HG03103 (cell line): ENCODE results near the gene CD180.

Source experiments
- ATAC-seq: cut with Tn5 transposase; IDR thresholded peaks from one replicate; pipeline ENCODE4 v1.9.1; 2021; ENCODE audit warnings: low read depth; ENCODE audit not compliant: unreplicated experiment

The CD180 gene

DNA sequence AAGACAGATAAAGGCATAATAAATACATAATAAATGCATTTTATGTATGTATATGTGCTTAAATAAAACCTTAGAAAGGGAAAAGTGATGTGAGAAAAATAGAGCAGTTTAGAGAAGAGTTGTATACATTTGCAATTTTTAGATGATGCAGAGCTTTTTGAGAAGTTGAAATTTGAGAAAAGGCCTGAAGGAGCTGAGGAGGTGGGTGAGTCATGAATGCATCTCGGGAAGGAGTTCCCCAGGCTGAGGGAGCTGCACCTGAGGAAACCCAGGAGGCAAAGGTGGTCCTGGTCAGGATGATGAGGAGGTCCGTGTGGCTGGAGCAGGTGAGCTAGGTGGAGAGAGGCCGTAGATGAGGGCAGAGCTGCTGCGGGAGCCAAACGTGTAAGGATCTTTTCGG is 17.4 kb upstream of the CD180 start:
- ATAC-seq: no peak

DNA sequence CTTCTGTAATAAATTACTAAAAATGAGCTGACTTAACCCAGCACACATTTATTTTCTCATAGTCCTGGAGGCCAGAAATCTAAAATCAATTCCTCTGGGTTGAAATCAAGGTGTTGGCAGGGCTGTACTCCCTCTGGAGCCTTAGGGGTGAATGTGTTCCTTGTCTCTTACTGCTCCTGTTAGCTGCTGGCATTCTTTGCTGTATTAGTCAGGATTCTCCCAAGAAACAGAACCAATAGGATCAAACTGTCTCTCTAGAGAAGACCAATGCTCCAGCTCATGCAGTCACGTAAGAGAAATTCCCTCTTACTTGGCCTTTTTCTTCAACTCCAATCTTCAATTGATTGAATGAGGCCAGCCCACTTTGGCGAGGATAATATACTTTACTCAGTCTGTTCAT is 15.3 kb upstream of the CD180 start:
- ATAC-seq: no peak

DNA sequence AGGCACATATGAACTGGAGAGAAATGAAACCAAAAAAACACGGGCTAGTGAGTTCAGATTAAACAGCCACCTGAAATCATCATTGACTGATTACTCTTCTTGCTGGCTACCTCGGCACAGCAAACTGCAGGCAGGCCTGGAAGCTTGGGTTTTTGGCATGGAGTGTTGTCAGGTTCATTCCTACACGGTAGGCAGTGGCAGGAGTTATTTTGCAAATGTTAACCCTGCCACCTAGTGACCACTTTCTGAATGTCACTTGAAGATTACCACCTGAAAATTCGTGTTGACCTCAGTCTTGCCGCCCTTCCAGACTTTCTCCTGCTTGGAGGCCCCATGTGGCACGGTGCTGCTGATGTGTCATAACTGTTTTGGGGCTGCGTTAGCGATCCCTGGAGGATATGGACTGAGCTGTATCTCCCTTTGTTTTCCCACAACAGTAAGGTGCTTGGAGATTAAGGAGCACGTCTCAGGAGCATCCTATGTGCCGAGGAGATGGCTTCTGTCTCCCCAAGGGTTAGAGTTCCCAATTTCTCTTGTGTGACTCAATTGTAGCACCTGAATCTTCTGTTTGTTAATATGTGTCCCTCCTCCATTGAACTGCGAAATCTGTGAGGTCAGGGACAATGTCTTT is 12.7 kb upstream of the CD180 start:
- ATAC-seq: peak; percentile 32

DNA sequence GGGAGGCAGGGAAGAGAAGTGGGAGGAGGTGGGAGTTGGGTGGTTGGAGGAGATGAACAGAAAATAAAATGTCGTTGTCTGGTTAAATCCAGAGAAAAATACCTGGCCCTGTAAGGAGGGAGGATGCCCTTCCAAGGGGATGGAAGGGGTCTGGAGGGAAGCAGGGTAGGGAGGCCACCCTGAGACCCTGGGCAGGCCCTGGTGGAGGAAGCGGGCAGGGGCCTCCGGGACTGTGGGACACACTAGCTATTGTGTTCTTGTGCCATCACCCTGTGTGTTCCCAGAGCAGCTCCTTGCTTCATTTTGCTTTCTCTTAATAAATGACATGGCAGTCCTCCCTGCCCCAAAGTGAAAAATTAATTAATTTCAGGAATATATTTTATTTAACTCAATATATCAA is 11.8 kb upstream of the CD180 start:
- ATAC-seq: no peak

DNA sequence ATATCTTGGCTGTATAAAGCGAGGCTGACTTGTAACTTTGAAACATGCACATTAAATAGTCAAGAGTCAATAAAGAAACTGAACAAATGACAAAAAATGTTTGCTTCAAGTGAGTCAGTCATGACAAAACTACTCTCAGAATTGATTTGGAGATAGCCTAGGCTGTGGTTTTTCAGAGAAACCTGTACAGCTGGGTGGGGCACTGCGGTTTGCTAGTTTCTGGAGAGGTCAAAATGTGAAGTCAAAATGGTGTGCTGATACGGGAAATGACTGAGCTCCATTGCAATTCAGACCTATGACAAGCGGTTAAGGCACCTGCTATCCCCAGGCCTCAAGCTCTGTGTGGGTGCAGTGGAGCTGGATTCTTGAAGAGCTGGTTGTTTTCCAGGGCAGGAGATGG is 10.3 kb upstream of the CD180 start:
- peak; percentile 74 for ATAC-seq

DNA sequence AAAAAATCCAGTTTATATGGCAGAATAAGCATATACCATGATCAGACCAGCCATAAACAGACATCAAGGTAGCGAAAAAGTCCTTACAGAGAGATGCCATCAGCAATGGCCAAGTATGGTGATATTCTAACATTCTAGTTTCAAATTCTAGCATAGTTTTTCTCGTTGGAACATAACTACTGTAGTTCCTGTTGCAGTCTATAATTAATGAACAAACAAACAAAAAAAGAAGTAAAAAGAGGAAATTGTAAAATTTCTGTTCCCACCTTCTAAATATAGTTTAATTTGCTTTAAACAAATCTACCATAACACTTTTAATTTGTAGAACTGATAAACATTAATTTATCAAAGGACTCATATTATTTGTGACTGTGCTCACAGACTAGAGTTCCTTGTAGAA is 9.9 kb upstream of the CD180 start:
- no peak for ATAC-seq

DNA sequence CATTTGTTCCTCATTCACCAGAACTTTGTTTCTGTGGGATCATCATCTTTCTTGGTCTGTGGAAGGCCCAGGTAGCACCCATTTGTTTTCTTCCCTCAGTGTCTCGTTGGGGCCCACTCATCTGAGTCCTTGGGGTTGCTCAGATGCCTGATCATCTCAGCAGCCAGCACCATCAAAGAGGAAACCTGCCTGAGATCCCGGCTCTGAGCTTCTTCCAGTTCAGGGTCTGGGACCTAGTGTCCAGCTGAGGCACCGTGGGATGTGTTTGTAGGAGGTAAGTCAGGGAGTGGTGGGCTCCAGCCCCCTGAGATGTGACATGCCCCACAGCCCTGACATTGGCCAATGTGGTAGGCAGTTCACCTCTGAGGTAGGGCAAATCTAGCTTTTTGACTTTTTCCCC is 9.4 kb upstream of the CD180 start:
- no peak for ATAC-seq

- ATAC-seq: no peak
Observed at GRCh38 chr5:67204821-67205220, 8.2 kb upstream of the CD180 start.

GRCh38 chr5:67203701-67204074 is 7.1 kb upstream of the CD180 start:
- no peak for ATAC-seq

GRCh38 chr5:67202828-67203227 is 6.2 kb upstream of the CD180 start:
- ATAC-seq: no peak

DNA sequence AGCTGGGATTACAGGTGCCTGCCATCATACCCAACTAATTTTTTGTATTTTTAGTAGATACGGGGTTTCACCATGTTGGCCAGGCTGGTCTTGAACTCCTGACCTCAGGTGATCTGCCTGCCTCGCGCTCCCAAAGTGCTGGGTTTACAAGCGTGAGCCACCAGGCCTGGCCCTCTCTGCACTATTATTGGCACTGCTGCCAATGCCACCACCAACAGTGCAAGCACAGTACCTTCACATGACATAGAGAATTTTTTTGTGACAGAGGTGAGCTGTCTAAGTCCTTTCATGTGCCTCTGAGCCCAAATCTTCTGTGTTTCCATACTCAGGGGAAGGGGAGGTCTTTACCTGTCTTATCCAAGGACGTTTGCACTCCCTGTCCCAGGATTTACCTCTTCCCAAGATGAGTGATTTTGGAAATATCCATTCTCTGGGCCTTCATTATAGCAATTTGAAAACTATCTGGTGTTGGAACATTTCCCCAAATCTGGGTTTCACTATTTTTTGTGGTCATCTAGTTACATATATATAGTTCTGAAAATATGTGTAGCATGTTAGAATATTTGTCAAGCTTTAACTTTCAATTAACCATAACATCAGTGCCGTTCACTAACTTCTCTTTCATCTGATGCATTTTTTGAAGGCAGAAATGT is 5.4 kb upstream of the CD180 start:
- no peak for ATAC-seq

DNA sequence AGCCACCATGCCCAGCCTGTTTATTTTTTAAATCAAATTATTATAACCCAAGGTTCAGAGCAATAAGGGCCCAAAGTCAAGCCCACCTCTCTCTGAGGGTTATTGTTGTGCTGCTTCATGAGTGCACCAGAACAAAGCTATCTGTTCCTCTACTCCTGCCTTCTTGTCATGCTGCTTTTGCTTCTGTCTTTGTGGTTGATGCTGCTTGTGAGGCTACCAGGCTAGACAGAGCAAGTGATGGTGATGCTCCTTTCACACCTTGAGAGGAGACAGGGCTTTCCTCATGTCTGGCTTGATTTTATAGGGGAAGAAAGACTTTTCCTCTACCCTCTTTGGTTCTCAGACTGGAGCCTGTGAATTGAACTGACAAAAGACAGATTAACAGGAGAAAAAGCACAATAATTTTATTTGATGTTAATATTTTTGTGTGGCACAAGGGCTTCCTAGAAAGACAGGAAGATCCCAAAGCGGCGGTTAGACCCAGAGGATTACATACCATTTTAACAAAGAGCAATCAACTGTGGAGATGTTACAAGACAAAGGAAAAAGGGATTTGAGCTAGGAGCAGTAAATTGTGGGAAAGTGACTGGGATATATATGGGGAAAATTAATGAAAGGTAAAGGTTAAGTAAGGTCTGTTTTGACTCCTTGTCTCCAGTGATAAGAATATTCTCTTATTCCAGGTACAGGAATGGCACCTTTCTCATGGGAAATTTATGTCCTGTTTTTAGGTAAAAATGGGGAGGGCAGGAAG is 4.4 kb upstream of the CD180 start:
- peak; percentile 33 for ATAC-seq

GRCh38 chr5:67199859-67200258 is 3.3 kb upstream of the CD180 start:
- no peak for ATAC-seq

GRCh38 chr5:67198917-67199316 is 2.3 kb upstream of the CD180 start:
- ATAC-seq: no peak

DNA sequence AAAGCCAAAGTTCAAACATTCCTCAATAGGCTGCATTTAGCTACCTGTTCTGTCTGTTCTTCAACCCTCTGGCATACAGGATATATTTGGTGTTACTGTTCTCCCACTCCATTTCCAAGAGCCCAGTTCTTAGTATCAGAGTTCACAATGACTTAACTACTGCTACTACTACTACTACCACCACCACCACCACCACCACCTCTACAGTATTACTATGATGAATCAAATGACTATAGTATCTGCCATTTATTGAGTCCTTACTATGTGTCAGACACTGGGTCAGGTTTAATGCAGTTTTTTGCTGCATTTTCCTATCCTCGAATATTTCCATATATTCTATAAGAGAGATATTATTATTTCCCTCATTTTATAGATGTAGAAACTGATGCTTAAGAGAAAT is 937 bp upstream of the CD180 start:
- ATAC-seq: no peak

GRCh38 chr5:67195406-67196275 is 958 bp downstream of the CD180 start:
- ATAC-seq: no peak

DNA sequence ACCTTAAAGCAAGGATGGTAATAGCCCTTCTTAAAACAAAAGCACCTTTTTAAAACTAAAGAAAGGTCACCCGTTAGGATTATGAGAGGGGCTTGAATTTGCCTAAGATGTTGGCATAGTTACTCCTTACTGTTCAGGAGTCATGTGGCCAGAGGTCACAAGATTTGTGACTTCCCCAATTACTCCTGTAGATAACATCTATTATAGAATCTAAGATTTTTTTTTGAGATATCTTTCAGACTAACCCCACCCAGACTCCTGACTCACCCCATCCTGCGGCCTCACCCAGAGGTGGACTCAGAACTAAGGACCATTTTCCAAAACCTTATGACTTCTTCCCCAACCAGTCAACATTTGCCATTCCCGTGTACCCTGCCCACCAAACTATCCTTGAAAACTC is 2.4 kb downstream of the CD180 start:
- no peak for ATAC-seq

GRCh38 chr5:67193439-67193807 is 3.2 kb downstream of the CD180 start:
- no peak for ATAC-seq

DNA sequence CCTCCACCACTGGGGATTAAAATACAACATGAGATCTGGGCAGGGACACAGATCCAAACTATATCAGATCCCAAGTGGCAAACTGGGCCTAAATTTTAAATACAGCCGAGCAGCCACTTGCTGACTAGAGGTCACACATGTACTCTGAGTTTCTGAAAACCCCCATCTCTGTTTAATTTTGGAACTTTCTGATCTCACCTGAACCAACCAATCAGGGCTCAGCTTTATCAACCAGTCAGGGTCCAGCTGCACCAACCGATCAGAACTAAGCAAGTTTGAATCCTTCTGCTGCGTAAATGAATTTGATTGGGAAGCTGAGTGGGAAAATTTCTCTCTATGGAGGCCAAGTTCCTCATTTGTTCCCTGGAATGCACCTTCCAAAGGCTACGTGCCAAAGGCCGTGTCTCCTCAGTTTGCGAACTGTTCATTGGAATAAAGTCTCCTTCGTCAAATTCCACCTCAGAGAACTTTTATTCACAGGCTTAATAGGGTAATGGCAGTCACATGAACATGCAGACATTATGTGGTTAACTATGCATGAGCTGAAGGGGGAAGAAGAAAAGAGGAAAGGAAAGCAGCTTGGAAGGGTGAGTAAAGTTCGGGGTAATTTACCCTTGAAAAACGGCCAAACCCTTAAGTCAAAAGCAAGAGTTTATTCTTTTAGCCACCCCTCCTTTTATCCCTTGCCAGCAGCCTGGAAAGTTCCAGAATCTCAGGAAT is 3.7 kb downstream of the CD180 start:
- no peak for ATAC-seq

GRCh38 chr5:67190861-67191260 is 5.7 kb downstream of the CD180 start:
- no peak for ATAC-seq

GRCh38 chr5:67190410-67190809 is 6.2 kb downstream of the CD180 start:
- no peak for ATAC-seq
